ENCODE results near the gene AMPH. TPM values are rescaled to one million over a fixed set of nuclear protein-coding genes. Genes with fewer than 3 reads are reported as not detected.

Gene AMPH
- polyA plus RNA-seq, 1 experiment: 1.5 TPM

DNA sequence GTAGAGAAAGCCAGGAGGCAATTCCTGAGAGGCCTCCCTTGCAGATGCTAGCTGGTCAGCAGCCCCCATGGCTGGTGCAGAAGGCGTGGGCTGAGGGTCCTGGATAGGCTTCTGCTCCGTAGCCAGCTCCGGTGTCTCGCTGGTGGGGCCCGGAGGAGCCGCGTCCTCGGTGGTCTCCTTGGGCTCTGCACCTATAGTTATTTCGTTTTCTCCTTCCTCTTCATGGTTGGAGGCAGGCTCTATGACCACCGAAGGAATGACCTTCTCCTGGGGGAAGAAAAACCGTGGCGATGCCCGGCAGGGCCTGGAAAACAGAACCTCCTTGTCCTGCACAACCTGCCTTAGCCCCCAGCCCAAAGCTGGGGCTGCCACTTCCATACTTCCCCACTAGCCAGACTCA is 239.4 kb downstream of the AMPH start:
- TF ChIP-seq, protein P1, sequence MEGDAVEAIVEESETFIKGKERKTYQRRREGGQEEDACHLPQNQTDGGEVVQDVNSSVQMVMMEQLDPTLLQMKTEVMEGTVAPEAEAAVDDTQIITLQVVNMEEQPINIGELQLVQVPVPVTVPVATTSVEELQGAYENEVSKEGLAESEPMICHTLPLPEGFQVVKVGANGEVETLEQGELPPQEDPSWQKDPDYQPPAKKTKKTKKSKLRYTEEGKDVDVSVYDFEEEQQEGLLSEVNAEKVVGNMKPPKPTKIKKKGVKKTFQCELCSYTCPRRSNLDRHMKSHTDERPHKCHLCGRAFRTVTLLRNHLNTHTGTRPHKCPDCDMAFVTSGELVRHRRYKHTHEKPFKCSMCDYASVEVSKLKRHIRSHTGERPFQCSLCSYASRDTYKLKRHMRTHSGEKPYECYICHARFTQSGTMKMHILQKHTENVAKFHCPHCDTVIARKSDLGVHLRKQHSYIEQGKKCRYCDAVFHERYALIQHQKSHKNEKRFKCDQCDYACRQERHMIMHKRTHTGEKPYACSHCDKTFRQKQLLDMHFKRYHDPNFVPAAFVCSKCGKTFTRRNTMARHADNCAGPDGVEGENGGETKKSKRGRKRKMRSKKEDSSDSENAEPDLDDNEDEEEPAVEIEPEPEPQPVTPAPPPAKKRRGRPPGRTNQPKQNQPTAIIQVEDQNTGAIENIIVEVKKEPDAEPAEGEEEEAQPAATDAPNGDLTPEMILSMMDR (IDR thresholded peaks at IDR 0.05; ENCODE audit: insufficient read depth, low read depth, low read length): no peak
- no peak for DNase-seq (ENCODE audit: low read depth)
- Histone ChIP-seq H3K4me3 (ENCODE audit: low read depth, low read length) (no peak overlapping the region), H3K27me3 (ENCODE audit: control insufficient read depth, insufficient read depth, low read length) (no peaks in the 10 kb centered on the region), H3K36me3 (ENCODE audit: control insufficient read depth, insufficient read depth, low read length) (no peaks in the 10 kb centered on the region)
- ChIA-PET CTCF (no interaction called here), POLR2A (no interaction called here)

DNA sequence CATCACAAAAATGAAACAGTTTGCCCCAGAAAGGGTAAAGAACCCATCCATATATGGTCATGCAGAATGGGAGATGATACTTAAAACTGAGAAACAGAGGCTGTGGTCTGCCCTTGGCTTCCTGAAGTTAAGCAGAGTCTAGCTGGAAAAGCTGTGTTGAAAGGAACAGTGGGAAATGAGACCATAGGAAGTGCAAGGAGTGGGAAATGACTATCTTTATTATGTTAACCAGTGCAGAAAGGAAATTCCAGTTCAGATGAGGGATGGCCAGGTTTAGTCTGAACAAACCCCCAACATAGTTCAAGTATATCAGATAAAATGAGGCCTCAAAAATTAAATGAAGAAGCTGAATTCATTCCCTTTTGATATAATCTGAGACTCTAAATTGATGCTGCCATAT is 245.5 kb downstream of the AMPH start:
- TF ChIP-seq, protein P1 (IDR thresholded peaks at IDR 0.05; ENCODE audit: insufficient read depth, low read depth, low read length): no peak
- H3K27me3 ChIP-seq (ENCODE audit: control insufficient read depth, insufficient read depth, low read length): no peaks in the 10 kb centered on the region
- H3K4me3 ChIP-seq (ENCODE audit: low read depth, low read length): no peak overlapping the region
- CTCF ChIA-PET: interaction anchor here (1.0 to 3.0 kb wide), 4 partner anchors 10 to 16 kb away, joined by 3 to 25 read pairs (median 8); no protein-coding TSS in a partner anchor
- POLR2A ChIA-PET: no interaction called here
- no peak for DNase-seq (ENCODE audit: low read depth)
- no peaks in the 10 kb centered on the region for H3K36me3 ChIP-seq (ENCODE audit: control insufficient read depth, insufficient read depth, low read length)

DNA sequence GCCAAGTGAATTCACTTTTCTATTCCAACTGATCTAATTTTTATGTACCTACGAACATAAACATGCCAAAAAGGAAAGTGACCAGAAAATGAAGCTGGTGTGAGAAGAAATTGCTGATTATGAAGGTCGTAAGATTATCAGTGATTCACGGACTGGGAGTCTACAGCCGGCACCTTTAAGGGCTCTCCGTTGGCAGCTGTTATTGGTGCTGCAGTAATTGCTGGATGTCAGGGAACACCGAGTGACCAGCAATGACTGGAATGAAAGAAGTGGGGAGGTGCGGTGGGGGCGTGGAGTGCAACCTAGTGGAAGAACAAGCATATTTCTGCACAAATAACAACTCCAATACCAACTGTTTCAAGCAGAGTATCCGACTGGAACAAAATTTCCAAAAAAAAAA is 247.9 kb downstream of the AMPH start:
- TF ChIP-seq, protein P1 (IDR thresholded peaks at IDR 0.05; ENCODE audit: insufficient read depth, low read depth, low read length): no peak
- no peaks in the 10 kb centered on the region for H3K36me3 ChIP-seq (ENCODE audit: control insufficient read depth, insufficient read depth, low read length)
- POLR2A ChIA-PET: no interaction called here

DNA sequence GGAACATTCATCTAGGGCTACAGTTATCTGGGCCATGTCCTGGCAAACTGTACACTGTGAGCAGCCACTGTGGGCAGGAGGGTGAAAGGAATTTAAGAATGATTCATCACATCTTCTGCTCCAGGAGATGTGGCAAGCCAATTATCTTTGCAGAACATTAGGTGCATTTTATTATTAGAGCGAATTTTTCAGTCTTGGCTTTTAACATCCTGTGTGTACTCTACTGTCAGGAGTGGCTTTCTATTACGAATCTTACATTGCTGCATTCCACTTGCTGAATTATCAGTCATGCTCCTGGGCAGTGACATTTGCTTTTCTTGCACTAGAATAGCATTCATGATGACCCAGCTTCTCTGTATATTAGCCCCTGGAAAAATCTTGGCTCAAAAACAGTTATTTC is 248.5 kb downstream of the AMPH start:
- Histone ChIP-seq H3K27me3 (ENCODE audit: control insufficient read depth, insufficient read depth, low read length) (no peaks in the 10 kb centered on the region), H3K36me3 (ENCODE audit: control insufficient read depth, insufficient read depth, low read length) (no peaks in the 10 kb centered on the region), H3K4me3 (ENCODE audit: low read depth, low read length) (no peak overlapping the region)
- ChIA-PET CTCF (interaction anchor here (1.5 to 7.4 kb wide), 2 partner anchors 14 to 16 kb away, joined by 7 to 77 read pairs; no protein-coding TSS in a partner anchor), POLR2A (no interaction called here)
- peak; percentile 20 for DNase-seq (ENCODE audit: low read depth)
- TF ChIP-seq, protein P1 (IDR thresholded peaks at IDR 0.05; ENCODE audit: insufficient read depth, low read depth, low read length): no peak

More for the DNA sequence above, 247.9 kb downstream of the AMPH start:
- DNase-seq (ENCODE audit: low read depth): no peak
- no peaks in the 10 kb centered on the region for H3K27me3 ChIP-seq (ENCODE audit: control insufficient read depth, insufficient read depth, low read length)
- H3K4me3 ChIP-seq (ENCODE audit: low read depth, low read length): no peak overlapping the region
- CTCF ChIA-PET: interaction anchor here (1.8 to 7.4 kb wide), 2 partner anchors 14 to 16 kb away, joined by 4 to 77 read pairs; no protein-coding TSS in a partner anchor

DNA sequence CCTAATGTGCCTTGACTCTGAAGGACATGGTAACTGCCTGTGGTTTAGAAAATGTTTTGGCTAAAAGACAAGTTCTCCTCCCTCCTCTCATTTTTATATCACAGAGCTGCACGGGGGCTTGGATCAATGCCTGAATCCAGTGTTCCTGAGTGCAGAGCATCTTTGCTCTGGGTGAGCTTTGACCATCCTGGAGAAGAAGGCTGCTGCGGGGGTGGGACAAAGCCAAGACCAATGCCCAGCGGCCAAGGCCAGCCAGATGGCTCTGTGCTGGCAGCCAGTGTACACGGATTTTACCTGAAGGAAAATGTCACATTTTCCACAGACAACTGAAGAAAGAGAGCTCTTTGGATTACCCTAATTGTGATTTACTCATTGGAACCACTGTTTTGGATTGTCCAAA is 255.7 kb downstream of the AMPH start:
- CTCF ChIA-PET: interaction anchor here (0.6 to 3.0 kb wide), 2 partner anchors 11 to 596 kb away, joined by 3 to 11 read pairs; no protein-coding TSS in a partner anchor
- DNase-seq (ENCODE audit: low read depth): no peak

More for the DNA sequence above, 255.7 kb downstream of the AMPH start:
- POLR2A ChIA-PET: no interaction called here
- TF ChIP-seq, protein P1 (IDR thresholded peaks at IDR 0.05; ENCODE audit: insufficient read depth, low read depth, low read length): no peak
- no peaks in the 10 kb centered on the region; the same call in 1 of the 2 replicates for H3K27me3 ChIP-seq (ENCODE audit: control insufficient read depth, insufficient read depth, low read length)
- no peak overlapping the region for H3K4me3 ChIP-seq (ENCODE audit: low read depth, low read length)
- H3K36me3 ChIP-seq (ENCODE audit: control insufficient read depth, insufficient read depth, low read length): no peaks in the 10 kb centered on the region

Data from BJ (cell line).